NCI-H69 (cell line): Measurements from ENCODE around the gene PLXDC2.

ENCODE experiments used
- DNase-seq: peaks from one replicate; lab custom pipeline; 2025; lab: John Stamatoyannopoulos, UW

The PLXDC2 gene

DNA sequence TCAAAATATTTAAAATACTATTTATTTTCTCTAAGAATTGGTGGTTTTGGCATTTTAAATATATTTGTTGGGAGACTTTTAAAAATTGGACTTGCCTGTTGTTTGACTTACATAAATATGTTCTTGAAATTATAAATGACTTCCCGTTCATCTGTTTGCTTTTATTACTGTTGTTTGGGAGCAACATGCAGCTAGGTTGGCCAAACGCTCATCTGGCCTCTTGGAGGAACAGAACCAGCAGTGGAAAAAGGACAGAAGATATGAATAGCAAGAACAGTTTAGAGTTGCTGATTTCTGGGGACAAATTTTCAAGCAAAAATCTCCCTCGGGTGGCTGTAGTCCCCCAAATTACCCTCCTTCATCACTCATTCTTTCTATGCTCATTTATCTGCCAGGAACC lies 41.6 kb downstream of the PLXDC2 start:
- DNase-seq, result no peak

DNA sequence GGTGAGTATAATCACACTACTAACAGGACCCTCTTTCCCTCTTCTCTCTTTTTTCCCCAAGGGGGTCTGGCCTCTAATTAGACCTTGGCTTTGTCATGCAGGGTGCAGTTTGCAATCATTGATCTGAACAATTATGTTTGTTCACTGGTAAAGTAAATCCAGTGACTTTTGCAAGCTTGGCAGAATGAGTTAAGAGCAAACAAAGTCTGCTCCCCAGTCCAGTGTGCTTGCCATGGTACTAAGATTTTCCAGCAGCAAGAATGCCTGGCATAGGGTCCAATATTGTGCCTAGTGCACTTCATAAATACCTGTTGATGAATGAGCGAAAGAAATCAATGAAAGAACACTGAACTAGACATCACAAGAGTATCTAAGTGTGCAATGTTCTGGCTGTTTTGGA lies 43.9 kb downstream of the PLXDC2 start:
- no peak for DNase-seq

GRCh38 chr10:19862811-19863515 lies 46.7 kb downstream of the PLXDC2 start:
- DNase-seq, result no peak

DNA sequence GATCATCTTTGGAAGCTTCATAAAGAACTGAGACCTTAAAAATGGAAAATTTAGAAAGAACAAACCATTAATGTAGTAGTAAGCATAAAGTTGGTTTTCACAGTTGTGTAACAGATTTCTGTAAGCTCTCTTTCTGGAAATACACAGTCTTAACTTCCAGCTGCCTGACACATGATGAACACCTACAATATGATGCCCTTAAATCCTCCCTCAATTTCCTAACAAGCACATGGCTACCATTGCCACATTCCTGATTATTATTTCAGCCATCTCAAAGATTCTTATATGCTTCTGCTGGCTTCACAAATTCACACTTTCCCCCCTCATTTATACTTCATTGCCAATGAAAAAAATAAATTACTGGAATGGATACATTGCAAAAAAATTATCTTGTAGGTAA lies 49.4 kb downstream of the PLXDC2 start:
- no peak for DNase-seq

DNA sequence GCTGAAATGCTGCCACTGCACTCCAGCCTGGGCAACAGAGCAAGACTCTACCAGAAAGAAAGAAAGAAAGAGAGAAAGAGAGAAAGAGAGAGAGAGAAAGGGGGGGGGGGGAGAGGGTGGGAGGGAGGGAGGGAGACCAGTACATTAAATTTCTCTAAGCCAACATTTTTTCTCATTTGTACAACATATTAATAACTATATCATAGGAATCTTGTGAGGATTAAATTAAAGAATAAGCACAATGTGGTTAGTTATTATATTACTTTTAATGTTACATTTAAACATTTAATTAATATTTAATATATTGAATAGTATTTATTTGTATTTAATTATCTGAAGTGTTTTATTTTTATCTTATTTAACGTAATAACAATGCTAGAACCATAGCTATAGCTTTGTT lies 53.1 kb downstream of the PLXDC2 start:
- no peak for DNase-seq

- no peak for DNase-seq
Observed at GRCh38 chr10:19872504-19873271, 56.5 kb downstream of the PLXDC2 start.

DNA sequence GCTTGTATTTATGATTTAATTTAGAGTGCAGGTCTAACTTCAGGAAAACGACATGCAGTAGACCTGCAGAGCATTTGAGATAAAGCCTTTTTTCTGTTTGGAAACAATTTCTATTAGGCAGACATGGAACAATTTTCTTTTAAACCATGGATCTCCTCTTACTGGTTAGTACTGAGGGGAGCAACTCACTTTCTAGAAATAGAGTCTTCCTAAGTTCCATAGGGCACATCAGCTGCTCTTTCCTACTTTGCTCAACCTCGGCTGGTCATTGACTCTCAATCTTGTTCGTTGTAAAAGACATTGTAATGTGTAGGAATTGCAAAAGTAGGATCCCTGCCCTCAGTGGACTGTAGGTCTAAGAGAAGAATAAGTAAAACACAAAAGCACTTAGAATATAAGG lies 58.0 kb downstream of the PLXDC2 start:
- DNase-seq, result no peak

DNA sequence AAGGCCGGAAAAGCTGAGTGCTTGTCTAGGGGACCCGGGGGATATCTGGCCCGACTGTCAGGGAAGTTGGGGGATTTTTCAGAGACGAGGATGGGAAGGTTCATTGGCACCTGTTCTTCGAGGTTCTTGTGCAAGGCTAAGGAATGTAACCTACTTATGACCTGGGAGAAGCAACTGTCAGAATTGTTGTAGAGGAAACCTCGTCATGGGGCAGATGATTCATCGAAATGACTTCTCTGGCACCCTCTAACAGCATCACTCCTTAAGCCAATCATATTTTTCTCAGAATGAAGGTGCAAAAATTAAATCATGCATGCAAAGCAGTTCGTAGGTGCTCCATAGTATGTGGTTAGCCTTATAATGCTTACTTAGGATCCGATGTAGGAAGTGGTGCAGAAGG lies 58.6 kb downstream of the PLXDC2 start:
- no peak for DNase-seq

DNA sequence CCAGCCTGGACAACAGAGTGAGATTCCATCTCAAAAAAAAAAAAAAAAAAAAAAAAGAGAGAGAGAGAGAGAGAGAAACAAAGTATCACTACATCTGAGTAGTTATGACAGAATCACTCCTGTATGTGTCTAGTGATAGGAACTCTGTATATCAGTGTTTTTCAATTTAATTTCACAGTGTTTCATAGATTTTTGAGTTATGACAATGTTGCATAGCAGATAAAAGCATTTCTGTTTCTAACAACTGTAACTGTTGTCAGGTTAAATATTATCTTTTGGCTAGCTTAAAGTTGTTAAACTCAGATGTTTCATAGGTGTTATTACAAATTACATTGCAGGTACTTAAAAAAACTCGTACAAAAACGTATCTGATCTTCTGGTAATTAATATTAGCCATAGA lies 60.3 kb downstream of the PLXDC2 start:
- DNase-seq, result no peak

DNA sequence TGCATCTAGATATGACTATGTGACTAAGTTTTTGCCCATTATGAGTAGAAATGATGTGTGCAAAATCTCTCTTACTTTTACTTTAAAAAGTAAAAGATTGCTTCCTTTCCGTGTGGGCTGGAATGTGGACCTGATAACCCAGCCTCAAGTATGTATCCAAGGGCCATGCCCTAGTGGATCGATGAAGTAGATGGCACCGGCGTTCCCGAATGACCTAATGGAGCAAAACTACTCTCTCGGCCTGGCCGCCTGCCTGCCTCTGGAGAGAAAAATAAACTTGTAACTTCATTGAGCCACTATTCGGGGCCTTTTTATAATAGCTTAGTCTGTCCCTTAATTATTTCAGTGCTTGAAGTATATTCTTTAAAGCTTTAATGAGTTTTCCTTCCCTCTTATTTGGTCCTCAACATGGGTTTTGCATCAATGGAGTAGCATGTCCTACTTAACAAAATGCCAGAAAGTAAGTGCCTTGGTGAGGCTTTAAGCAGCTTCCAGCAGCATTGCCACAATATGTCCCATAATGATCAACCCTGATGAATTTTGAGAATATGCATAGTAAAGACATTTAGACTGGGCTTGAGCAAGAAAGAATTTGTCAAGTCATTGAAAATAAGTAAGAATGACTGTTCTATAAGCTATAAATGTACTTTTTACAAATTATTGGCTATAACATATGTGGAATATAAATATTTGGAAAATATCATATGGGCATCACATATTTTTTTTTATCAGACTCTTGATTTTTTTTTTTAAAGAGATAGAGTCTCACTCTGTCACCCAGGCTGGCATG lies 61.4 kb downstream of the PLXDC2 start:
- no peak for DNase-seq

GRCh38 chr10:19882621-19883020 lies 66.4 kb downstream of the PLXDC2 start:
- DNase-seq, result no peak

GRCh38 chr10:19888061-19888660 lies 71.9 kb downstream of the PLXDC2 start:
- no peak for DNase-seq

DNA sequence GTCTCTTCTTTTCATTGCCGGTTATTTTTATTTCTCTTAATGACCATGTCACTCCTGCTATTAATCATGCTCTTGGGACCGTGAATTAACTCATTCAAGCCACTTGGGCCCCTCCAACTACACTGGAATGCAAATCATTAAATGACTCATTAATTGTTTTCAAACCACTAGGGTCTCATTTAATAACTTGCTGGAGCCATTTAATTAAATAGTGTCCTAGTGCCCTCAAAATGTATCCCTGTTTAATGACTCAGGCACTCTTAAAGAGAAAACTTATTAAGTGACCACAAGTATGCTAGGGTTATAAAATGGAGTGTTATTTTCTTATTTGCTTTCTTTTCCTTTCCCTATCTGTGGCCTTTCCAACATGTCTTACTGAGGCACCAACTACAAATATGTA lies 73.0 kb downstream of the PLXDC2 start:
- no peak for DNase-seq

DNA sequence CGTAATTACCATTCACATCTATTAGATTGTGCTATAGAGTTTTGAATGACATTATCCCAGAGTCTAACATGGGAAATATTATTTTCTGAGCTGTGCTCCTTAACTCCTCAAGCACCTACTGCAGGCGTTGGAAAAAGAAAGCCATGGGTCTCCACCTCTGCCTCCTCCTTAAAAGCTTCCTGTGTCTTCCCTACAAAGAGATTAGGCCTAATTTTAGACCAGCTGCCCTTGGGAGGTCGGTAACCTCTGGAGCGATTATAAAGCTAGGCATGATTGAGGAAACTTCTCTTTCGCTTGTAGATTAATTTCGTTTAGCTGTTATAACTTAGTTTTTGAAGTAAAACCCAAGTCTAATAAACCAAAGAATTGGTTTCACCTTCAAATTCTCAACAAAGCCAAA lies 75.2 kb downstream of the PLXDC2 start:
- DNase-seq, result no peak

GRCh38 chr10:19892270-19892669 lies 76.0 kb downstream of the PLXDC2 start:
- DNase-seq, result no peak

GRCh38 chr10:19892677-19893076 lies 76.4 kb downstream of the PLXDC2 start:
- no peak for DNase-seq

GRCh38 chr10:19895500-19895899 lies 79.3 kb downstream of the PLXDC2 start:
- no peak for DNase-seq

- no peak for DNase-seq
Observed at GRCh38 chr10:19902456-19902855, 86.2 kb downstream of the PLXDC2 start.

DNA sequence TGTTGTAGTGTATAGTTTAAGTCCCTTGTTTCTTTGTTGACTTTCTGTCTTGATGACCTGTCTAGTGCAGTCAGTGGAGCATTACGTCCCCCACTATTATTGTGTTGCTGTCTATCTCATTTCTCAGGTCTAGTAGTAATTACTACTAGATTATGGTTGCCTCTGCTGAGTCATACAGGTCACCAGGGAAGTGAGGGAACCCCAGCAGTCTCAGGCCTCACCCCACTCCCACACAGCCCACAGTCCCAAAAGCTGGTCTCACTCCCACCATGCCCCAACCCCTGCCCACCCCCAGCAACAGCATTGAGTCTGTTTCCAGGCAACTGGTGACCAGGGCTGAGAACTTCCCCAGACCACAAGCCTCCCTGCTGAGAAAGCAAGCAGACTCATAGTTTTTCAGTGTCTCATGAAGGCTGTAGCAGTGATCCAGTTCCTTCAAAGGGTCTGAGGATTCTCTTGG lies 88.0 kb downstream of the PLXDC2 start:
- peak; percentile 59 for DNase-seq

DNA sequence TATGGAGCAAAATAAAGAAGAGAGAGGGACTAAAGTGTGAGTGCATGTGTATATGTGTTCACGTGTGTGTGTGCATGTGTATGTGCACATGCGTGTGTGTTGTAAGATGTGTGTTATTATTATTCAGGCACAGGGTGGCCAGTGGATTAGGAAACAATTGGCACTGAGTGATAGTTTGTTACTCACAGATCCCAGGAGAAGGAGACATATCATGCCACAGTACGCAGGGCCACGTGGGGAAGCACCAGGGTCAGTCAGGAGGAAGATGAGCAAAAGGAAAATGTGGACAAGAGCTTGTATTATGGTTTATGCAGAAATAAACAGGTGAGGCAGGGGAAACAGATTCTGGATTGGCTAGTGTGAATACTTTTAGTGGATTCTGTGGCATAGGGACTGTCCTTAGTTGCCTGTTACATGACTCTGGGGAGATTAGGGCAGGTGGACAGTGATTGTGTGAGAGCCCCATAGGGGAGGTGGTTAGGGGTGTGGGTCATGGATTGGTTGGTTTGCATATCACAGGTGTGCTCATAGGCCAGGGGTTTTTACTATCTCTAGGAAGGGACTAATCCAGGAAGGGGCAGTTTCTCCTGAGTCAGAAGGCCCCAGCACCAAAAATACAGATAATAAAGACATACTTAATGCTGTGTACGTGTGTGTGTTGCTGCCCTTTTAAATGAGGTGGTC lies 90.0 kb downstream of the PLXDC2 start:
- DNase-seq, result no peak

DNA sequence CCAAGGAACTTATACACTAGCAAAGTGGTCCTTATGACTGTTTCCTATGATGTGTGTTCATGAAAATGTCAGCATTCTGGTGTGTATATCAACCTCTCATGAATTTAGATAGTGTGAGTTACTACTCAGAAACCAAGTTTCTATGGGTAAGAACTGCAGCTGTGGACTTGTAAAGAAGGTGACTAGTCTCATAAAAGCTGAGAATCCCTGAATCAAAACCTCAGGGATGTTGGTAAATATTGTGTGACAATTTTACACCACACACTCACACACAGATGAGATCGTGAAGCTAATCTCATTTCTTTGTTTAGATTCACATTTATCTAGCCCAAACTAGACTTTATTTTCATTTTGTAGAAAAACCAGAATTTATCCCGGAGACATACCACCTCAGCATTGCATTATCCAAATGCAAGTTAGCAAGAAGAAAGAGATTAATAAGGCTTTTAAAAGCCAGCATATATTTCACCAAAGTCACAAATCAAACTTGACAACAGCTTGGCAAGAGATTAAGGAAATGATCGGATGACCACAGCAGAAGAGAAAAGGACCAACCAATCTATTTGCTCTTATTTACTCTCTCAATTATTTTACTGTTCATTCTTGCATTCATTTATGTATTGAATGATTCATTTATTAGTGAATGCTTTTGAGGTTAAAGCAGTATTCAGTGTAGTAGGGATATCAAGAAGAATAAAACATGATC lies 92.9 kb downstream of the PLXDC2 start:
- no peak for DNase-seq
